Tibial nerve (tissue), 3 donors: ENCODE results near the gene PSMA6.

Experiments used
- POLR2A ChIP-seq, 2 donors: fragments of 450-650 bp; IDR thresholded peaks; one replicate each; pipeline ENCODE4 v1.6.1; 2017; ENCODE audit warnings: antibody characterized with exemption in 2 of 2, mild to moderate bottlenecking in 2 of 2, moderate library complexity in 2 of 2
- TF ChIP-seq, protein P1 (sequence below), 5 experiments: fragments of 200-600 bp in 3 of 5; fragments of 450-650 bp in 2 of 5; sonication (generic) in 3 of 5; IDR thresholded peaks; one replicate each; pipeline ENCODE4 v1.5.1; 2016 to 2019; ENCODE audit warnings: antibody characterized with exemption in 5 of 5, mild to moderate bottlenecking in 3 of 5, moderate library complexity in 2 of 5

DNA sequence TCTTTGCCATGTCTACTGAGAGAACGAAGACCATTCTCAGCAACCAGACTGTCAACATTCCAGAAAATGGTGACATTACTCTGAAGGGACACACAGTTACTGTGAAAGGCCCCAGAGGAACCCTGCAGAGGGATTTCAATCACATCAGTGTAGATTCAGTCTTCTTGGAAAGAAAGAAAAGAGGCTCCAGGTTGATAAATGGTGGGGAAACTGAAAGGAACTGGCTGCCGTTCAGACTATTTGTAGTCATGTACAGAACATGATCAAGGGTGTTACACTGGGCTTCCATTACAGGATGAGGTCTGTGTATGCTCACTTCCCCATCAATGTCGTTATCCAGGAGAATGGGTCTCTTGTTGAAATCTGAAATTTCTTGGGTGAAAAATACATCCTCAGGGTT lies 29.7 kb upstream of the PSMA6 start:
- no peak for TF ChIP-seq POLR2A (IDR thresholded peaks at IDR 0.05)
- TF ChIP-seq, protein P1, sequence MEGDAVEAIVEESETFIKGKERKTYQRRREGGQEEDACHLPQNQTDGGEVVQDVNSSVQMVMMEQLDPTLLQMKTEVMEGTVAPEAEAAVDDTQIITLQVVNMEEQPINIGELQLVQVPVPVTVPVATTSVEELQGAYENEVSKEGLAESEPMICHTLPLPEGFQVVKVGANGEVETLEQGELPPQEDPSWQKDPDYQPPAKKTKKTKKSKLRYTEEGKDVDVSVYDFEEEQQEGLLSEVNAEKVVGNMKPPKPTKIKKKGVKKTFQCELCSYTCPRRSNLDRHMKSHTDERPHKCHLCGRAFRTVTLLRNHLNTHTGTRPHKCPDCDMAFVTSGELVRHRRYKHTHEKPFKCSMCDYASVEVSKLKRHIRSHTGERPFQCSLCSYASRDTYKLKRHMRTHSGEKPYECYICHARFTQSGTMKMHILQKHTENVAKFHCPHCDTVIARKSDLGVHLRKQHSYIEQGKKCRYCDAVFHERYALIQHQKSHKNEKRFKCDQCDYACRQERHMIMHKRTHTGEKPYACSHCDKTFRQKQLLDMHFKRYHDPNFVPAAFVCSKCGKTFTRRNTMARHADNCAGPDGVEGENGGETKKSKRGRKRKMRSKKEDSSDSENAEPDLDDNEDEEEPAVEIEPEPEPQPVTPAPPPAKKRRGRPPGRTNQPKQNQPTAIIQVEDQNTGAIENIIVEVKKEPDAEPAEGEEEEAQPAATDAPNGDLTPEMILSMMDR (IDR thresholded peaks at IDR 0.05), result no peak
